HG02840 (cell line): ENCODE results near the gene TMC6.
"Not testable (repeated sequence)": the region's sequence is repeated elsewhere in the genome, so short reads cannot be mapped to it uniquely, and the experiment has no call there.

Experiments used
- ATAC-seq: cut with Tn5 transposase; IDR thresholded peaks from one replicate; pipeline ENCODE4 v1.9.1; 2021; ENCODE audit warnings: mild to moderate bottlenecking, moderate library complexity, moderate number of reproducible peaks; ENCODE audit not compliant: unreplicated experiment, low FRiP score

TMC6 gene

DNA sequence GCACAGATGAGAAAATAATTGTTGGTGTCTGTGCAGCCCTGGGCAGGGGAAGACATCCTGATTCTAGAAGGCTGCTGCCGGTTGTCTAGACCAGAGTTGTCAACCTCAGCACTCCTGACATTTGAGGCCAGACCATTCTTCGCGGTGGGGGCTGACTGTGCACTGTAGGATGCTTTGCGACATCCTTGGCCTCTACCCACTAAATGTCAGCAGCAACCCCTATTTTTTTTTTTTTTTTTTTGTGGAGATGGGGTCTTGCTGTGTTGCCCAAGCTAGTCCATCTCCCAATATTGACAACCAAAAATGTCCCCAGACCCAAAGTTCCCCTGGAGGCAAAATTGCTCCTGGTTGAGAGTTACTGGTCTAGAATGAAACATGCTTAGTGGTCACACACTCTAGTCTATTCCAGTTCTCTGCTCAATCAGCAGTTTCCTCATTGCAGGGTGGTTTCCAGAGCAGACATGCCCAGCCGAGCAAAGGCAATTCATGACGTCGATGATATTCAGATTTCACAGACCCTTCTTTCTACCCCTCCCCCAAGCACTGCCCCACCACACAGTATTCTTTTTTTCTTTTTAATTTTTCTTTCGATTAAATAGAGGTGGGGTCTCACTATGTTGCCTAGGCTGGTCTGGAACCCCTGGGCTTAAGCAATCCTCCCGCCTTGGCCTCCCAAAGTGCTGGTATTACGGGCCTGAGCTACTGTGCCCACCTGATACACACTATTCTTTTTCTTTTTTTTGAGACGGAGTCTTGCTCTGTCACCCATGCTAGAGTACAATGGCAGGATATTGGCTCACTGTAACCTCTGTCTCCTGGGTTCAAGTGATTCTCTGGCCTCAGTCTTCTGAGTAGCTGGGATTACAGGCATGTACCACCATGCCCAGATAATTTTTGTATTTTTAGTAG is 26.6 kb upstream of the TMC6 start:
- ATAC-seq, result peak; percentile 47

DNA sequence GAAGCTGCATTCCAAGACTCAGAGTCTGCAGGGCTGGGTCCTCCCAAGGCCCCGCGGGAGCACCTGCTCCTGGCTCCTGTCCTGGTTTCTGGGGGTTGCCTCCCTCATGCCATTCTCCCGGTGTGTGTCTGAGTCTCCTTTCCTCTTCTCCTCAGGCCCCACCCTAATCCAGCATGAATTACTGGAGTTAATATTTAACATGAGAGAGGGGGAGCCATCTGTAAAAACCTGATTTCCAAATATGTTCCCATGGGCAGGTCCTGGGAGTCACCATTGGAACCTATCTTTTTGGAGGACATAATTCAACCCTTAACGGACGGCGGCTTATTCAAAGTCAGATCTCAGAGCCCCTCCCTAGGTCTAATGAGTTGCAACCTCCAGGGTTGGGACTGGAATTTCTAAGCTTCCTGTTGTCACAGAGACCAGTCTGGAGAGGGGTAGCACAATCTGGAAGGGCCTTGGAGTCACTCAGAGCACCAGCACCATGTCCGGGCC is 23.0 kb upstream of the TMC6 start:
- no peak for ATAC-seq

DNA sequence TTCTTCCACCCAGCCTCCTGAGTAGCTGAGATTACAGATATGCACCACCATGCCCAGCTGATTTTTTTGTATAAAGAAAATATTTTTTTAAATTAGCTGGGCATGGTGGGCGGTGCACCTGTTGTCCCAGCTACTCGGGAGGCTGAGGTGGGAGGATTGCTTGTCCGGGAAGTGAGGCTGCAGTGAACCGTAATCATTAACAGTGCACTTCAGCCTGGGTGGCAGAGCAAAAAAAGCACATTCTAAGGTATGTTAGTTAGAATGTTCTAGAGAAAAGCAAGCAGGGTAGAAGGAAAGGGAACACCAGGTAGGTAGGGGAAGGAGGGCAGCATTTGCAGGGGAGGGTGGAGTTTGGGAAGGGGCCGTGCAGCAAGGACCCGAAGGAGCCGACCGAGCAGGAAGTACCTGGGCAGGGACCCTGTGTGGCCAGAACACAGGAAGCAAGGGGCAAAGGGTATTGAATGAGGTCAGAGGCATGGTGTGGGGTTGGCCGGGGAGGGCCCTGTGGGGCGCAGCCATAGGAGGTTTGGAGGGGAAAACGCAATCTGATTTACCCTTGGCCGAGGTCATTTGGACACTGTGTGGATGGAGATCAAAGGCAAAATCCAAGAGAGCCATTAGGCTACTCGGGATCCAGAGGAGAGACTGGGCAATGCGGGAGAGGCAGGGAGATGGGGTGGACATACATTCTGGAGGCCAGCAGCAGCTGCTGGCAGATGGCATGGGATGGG is 19.9 kb upstream of the TMC6 start:
- ATAC-seq, result no peak

DNA sequence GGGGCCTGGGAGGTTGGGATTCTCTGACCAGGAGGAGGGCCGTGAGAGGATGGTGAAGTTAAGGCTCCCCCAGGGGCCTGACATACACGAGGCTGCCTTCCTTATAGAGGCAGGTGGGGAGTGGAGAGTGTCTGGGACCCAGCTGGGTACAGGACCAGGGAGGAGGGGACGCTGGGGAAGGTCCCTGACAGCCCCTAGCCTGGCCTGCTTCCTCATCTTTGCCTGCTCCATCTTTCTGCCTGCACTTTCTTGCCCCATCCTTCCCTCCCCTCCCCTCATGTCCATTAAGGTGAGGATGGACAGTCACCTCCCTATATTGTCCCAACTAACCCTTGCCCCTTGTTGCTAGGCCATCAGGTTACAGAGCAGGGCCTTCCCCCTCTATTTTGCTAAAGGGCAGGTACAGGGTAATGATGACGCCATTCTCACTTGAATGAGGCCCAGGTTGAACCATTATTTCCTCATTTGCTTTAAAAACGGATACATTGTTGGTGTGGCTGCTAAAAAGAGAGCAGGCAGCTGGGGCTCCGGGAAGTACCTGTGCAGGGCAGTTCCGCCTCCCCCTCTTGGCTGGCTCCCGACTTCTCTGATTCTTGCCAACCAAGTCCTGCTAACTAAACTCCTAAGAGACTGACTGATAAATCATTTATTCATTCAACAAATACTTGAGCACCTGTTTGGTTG is 18.9 kb upstream of the TMC6 start:
- no peak for ATAC-seq

DNA sequence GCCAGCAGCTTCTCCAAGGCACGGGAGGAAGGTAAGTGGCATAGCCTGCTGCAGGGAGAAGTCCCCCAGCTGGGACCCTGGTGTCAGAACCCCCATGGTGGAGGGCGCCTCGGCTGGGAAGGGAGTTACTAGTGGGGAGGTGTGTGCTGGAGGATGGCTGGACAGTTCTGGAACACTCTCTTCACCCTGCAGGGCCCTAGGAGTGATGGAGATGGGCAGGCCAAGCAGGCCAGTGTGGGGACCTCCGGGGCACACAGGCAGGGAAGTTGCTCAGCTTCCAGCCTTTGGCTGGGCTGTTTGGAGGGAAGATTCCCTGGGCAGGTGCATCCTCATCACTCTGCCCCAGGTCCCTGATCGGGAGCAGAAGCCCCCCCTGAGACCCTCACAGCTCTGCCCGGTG is 18.3 kb upstream of the TMC6 start:
- no peak for ATAC-seq

DNA sequence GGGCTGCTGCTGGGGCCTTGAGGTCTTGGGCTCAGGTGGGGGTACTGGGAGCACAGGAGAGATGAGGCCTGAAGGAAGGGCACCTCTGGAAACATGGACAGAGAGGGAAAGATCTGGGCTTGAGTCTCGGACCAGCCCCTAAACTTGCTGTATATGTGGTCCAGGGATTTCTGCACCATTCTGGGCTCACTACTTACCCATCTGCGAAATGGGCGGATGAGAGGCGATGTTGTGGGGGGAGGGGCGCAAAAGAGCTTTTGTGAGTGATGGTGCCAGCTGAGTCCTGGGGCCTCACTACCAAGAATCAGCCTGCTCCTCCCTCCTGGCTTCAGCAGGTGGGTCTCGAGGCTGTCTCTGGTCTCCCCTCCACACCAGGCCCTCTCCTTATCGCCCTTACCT is 17.9 kb upstream of the TMC6 start:
- ATAC-seq, result no peak

DNA sequence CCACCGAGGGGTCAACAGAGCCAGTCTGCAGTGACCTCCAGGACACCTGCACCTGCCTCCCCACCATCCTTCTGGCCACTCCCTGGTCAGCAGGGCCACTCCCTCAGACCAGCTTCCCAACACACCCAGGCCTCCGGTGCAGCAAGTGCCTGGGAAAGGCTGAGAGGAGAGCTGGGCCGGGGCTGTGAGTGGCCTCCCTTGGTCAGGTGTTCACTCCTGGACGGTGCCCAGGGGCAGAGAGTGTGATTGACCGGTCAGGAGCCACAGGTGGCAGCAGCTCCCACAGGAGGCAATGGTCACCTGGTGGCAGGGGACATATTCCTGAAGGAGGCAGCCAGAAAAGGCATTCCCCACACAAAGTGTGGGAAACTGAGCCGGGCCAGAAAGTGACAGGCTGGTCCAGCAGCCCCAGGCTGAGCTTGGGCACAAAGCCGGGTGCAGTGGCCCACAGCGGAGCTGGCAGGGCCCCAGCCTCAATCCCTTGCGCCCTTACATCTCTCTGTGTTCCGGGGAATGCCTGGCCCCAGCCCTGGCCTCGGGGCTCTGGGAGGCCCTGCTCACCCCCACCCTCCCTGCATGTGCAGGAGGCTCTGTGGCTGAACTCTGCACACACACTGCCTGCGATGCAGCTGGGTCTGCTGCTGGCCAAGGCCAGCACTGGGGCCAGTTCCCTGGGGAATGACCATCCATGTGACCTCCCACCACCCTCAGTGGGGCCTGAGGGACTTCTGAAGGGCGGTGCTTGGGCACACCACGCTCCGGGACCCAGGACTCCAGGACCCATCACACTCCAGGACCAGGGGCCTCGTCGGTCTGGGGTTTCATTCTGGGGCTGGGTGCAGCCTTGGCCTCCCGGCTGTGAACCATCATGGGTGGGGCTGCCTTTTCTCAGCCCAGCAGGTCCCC is 16.4 kb upstream of the TMC6 start:
- ATAC-seq, result no peak

DNA sequence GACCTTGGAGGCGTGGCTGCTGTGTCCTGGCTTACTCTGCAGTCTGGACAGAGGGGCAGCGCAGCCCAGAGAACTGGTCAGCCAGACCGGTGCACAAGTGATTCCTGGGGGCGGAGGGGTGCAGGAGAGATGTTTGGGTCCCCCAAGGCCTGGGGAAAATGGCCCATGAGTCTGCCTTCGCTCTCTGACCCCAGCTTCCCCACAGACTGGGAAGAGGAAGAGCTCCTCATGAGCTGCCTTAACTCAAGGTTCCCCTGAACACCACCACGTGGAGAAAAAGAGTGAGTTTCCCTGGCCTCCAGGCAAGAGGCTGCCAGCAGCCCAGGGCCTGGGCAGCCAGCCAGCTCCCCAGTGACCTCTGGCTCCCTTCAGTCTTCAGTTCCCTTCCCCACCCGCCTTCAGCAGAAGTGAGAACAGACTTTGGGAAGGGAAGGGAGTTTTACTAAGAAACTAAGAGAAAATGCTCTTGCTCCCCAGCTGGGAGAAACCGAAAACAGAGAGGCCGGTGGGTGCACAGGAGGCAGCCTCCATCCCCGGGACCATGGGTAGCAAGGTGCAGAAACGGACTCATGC is 15.7 kb upstream of the TMC6 start:
- ATAC-seq, result no peak

DNA sequence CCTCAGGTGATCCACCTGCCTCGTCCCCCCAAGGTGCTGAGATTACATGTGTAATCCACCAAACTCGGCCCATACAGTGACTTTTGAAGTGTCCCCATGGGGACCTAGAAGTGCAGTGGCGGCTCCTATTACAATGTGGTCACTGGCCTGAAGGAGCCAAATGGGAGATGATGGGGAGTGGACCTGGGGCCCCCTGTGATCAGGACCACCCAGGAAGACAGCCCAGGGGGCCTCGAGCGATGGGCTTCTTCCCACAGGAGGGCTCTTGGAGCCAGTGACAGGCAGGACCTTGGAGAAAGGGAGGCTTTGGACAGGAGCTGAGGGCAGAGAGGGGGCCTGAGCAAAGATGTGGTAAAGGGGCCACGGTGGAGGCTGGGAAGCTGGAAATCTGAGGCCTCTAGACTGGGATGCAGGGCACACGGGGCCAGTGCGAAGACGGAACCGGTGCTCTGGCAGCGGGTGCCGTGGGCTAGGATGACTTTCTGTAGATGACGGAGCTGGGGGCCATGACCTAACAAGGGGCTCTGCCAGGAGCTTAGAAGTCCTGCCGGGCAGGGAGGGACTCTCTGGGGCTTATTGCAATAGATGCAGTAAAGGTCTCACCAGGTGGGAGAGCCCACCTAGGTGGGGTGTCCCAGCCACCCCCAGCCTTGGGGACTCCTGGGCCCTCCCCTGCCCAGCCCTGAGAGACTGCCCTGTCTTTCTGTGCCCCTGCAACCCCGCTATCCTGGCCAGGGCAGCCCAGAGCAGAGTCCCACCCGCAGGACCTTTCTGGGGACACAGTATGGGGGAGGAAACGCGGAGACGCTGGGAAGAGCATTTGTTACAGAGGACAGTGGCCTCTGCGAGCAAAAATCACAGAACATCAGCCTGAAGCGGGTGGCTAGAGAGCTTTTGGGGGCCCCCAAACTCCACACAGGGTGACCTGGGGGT is 14.9 kb upstream of the TMC6 start:
- no peak for ATAC-seq

DNA sequence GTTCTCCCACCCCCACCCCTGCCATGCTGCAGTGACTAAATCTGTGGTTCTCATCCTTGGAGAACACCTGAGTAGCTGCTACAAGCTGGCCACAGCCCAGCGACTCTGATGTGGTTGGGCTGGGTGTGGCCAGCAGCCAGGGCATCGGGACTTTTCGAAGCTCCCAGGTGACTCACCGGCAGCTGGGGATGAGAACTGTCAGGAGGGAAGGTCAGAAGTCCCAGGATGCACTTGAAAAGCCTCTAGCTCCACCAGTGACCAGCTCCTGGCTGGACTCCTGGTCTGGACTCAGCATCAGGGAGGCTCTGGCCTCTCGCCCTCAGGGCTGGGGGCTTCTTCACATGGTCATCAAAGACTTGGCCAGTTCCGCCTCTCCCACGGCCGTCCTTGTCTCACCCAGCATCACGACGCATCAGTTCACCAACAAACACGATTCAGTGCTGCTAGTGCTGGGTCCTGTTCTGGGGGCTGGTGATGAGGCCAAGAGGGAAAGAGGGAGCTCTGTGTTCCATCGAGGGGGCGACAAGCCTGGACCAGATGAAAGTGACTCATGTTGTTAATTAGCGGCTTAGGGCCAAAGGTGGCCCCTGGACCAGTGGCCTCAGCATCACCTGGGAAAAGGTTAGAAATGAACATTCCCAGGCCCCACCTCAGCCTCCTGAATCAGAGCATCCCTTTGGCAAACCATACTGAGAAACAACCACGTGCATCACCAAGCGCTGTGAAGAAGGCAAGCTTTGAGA is 13.7 kb upstream of the TMC6 start:
- no peak for ATAC-seq

DNA sequence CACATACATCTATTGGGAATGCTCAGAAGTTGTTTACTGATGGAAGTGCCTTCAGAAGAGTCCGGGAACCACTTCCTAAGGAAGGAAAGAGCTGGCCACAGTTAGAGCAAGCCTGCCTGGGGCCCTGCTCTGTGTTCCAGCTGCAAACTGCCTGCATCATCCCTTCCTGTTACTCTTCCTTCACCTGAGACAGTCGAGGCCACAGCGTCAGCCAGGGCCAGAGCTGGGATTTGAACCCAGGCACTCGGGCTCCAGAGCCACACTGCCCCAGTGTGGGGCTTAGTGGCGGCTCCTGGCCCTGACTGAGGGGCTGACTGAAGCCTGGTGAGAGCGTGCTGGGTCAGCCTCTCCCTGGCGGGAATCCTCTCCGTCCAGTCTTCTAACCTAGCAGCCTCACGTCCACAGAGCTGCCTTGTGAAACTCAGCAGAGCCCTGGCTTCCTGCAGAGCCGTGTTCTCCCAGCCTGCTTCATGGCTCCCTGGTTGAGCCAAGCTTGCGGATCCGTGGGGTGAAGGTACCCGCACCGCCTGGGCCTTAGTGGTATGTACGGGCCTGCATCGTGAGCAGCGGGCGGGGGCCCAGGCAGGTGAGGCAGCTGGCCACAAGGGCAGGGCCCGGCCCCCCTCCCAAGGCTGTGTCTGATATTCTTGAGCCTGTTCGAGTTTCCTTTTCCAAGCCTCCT is 13.0 kb upstream of the TMC6 start:
- ATAC-seq, result no peak

DNA sequence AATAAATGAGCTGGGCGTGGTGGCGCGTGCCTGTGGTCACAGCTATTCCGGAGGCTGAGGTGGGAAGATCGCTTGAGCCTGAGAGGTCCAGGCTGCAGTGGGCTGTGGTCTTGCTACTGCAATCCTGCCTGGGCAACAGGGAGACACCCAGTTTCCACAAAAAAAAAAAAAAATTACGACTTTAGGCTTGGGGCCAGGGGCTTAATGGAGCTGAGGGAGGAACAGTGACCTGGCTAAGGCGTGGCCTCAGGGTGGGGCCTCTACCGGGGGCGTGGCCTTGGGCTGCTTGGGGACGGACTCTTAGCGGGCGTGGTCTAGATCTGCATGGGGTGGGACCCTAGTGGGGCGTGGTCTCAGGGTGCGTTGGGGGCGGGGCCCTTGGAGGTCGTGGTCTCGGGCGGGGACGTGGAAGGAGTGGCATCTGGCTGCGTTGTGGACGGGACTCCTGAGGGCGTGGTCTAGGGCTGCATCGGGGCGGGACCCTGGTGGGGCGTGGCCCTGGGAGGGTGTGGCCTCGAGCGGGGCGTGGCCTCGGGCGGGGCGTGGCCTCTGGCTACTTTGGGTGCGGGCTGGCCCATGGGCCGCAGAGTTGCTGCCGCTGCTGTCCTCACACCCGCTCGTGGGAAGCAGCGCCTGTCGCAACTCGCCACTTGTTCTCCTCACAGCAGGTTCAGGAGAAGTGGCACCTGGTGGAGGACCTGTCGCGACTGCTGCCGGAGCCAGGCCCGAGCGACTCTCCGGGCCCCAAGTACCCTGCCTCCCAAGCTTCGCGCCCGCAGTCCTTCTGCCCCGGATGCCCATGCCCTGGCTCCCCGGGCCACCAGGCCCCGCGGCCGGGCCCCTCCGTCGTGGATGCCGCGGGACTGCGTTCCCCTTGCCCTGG is 11.9 kb upstream of the TMC6 start:
- ATAC-seq, result peak; percentile 70

DNA sequence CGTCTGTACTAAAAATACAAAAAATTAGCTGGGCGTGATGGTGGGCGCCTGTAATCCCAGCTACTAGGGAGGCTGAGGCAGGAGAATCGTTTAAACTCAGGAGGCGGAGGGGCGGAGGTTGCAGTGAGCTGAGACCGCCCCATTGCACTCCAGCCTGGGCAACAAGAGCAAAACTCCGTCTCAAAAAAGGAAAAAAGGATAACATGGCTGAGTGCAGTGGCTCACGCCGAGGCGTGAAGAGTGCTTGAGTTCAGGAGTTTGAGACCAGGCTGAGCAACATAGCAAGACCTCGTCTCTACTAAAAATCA is 11.3 kb upstream of the TMC6 start:
- ATAC-seq, result not testable (repeated sequence)

DNA sequence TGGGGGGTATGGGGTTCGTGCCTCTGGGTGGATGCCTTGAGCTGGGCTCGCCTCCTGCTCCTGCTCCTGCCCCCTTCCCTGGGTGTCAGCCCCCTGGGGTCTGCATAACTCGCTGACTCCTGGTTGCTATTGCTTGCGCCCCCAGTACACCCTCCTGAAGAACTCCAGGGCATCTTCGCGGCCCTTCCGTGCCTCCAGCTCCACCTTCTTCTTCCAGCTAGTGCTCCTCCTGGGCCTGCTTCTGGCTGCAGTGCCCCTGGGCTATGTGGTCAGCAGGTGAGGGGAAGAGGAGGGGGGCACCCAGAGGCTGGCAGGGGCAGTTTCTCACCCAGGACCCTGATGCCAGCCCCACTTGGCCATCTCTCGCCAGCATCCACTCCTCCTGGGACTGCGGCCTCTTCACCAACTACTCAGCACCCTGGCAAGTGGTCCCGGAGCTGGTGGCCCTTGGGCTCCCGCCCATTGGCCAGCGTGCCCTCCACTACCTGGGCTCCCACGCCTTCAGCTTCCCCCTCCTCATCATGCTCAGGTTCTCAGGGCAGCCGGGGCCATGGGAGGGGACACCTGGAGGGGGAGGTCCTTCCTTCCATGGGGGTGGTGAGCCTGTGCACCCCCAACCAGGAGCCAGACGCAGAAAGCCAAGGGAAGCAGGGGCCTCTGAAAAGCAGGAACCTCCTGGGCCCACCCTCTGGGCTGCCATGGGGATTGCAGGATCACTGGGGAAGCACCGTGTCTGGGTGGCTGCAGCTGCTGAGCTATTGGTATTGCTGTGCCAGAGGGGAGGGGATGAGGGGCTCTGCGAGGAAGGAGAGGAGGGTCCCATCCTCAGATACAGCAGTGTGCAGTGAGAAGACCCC is 9.9 kb upstream of the TMC6 start:
- no peak for ATAC-seq

DNA sequence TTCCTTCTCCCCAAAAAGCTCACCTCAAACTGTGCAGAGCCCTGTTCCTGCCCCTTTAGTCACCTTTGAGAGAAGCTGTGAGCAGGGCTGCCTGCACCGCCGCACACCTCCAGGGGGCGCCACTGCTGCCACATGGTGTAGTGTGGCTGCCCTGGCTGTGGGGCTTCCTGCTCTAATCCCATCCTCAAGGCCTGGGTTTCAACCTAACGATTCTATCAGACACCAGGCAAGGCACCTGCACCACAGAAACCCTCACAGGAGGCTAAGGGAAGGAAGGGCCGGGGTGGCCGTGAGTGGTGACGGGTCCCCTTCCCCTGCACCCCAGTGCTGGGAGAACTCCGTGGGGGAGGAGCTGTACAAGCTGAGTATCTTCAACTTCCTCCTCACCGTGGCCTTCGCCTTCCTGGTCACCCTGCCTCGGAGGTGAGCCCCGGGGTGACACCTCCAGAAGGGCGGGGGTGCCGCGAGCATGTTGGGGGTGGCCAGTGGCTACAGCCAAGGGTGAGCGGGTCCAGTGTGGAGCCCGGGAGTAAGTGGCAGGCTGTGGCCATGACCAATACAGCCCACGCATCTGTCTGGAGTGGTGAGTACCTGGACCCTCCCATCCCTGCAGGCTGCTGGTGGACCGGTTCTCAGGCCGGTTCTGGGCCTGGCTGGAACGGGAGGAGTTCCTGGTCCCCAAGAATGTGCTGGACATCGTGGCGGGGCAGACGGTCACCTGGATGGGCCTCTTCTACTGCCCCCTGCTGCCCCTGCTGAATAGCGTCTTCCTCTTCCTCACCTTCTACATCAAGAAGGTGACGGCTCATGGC is 9.0 kb upstream of the TMC6 start:
- ATAC-seq, result no peak
